H9 (cell line): Measurements from ENCODE around the gene ACAP2. TPM values are rescaled to one million over a fixed set of nuclear protein-coding genes. Genes with fewer than 3 reads are reported as not detected.

Experiments
- DNase-seq: peaks from one replicate; pipeline ENCODE4 v3.0.0-alpha.2; 2017
- H2AFZ ChIP-seq: one replicate; pipeline ENCODE4 v1.6.1; 2013; ENCODE audit warnings: mild to moderate bottlenecking, low read length, control low read depth, moderate library complexity
- H2AK5ac ChIP-seq: 2 replicates; pipeline ENCODE4 v1.6.1; 2013; ENCODE audit warnings: low read length, control low read depth, mixed read lengths; ENCODE audit not compliant: insufficient read length
- H2BK120ac ChIP-seq: one replicate; pipeline ENCODE4 v1.6.1; 2013; ENCODE audit warnings: low read depth, mild to moderate bottlenecking, low read length, control low read depth, inconsistent platforms; ENCODE audit not compliant: poor library complexity, severe bottlenecking
- H2BK12ac ChIP-seq: 2 replicates; pipeline ENCODE4 v1.6.1; 2013; ENCODE audit warnings: low read length, control low read depth, mixed read lengths, low read depth; ENCODE audit not compliant: insufficient read length
- H2BK15ac ChIP-seq: 2 replicates; pipeline ENCODE4 v1.6.1; 2013; ENCODE audit warnings: low read depth, low read length, control low read depth
- H2BK20ac ChIP-seq: one replicate; pipeline ENCODE4 v1.6.1; 2013; ENCODE audit warnings: low read depth, mild to moderate bottlenecking, low read length, control low read depth, inconsistent platforms; ENCODE audit not compliant: poor library complexity, severe bottlenecking
- H2BK5ac ChIP-seq: 2 replicates; pipeline ENCODE4 v1.6.1; 2013; ENCODE audit warnings: low read length, control low read depth, mixed read lengths; ENCODE audit not compliant: insufficient read length
- H3K14ac ChIP-seq: 2 replicates; pipeline ENCODE4 v1.6.1; 2013; ENCODE audit warnings: low read length, control low read depth; ENCODE audit not compliant: insufficient read depth
- H3K18ac ChIP-seq: 2 replicates; pipeline ENCODE4 v1.6.1; 2013; ENCODE audit warnings: low read depth, mild to moderate bottlenecking, mixed read lengths, low read length, control low read depth; ENCODE audit not compliant: insufficient read length
- H3K23ac ChIP-seq: 2 replicates; pipeline ENCODE4 v1.6.1; 2013; ENCODE audit warnings: low read length, control low read depth, mixed read lengths, low read depth; ENCODE audit not compliant: insufficient read length
- H3K23me2 ChIP-seq: 2 replicates; pipeline ENCODE4 v1.6.1; 2013; ENCODE audit warnings: low read depth, mild to moderate bottlenecking, mixed read lengths, low read length, control low read depth; ENCODE audit not compliant: insufficient read length, poor library complexity, severe bottlenecking
- H3K27ac ChIP-seq: 2 replicates; pipeline ENCODE4 v1.5.1; 2013; ENCODE audit warnings: low read length, control low read depth, mixed read lengths, low read depth; ENCODE audit not compliant: insufficient read length
- H3K27me3 ChIP-seq: 2 replicates; pipeline ENCODE4 v1.6.1; 2013; ENCODE audit warnings: low read length, control low read depth, inconsistent platforms; ENCODE audit not compliant: insufficient read depth
- H3K4ac ChIP-seq: 2 replicates; pipeline ENCODE4 v1.6.1; 2013; ENCODE audit warnings: low read depth, mild to moderate bottlenecking, control low read depth, inconsistent platforms, low read length, moderate library complexity
- H3K4me1 ChIP-seq: 2 replicates; pipeline ENCODE4 v1.6.1; 2013; ENCODE audit warnings: low read length, control low read depth, inconsistent platforms; ENCODE audit not compliant: insufficient read depth
- H3K4me2 ChIP-seq: 2 replicates; pipeline ENCODE4 v1.6.1; 2013; ENCODE audit warnings: low read length, control low read depth, mixed read lengths; ENCODE audit not compliant: insufficient read length, insufficient read depth
- H3K56ac ChIP-seq: 2 replicates; pipeline ENCODE4 v1.6.1; 2013; ENCODE audit warnings: low read depth, mild to moderate bottlenecking, mixed read lengths, low read length, control low read depth; ENCODE audit not compliant: insufficient read length
- H3K79me1 ChIP-seq: 2 replicates; pipeline ENCODE4 v1.6.1; 2013; ENCODE audit warnings: low read depth, mild to moderate bottlenecking, moderate library complexity, low read length, control low read depth, inconsistent platforms; ENCODE audit not compliant: insufficient read depth, poor library complexity, severe bottlenecking
- H3K79me2 ChIP-seq: 2 replicates; pipeline ENCODE4 v1.6.1; 2013; ENCODE audit warnings: low read length, control low read depth, inconsistent platforms; ENCODE audit not compliant: insufficient read depth
- H3K9ac ChIP-seq: 2 replicates; pipeline ENCODE4 v1.6.1; 2013; ENCODE audit warnings: low read length, control low read depth, mixed read lengths; ENCODE audit not compliant: insufficient read length; ENCODE audit errors: extremely low read depth
- H3K9me3 ChIP-seq: one replicate; pipeline ENCODE4 v1.6.1; 2013; ENCODE audit warnings: low read depth, low read length, inconsistent platforms; ENCODE audit not compliant: control insufficient read depth
- H3T11ph ChIP-seq: one replicate; pipeline ENCODE4 v1.6.1; 2013; ENCODE audit warnings: mild to moderate bottlenecking, low read length, control low read depth, inconsistent platforms
- H4K20me1 ChIP-seq: one replicate; pipeline ENCODE4 v1.6.1; 2013; ENCODE audit not compliant: control insufficient read depth, insufficient read length, insufficient read depth
- H4K5ac ChIP-seq: 2 replicates; pipeline ENCODE4 v1.6.1; 2013; ENCODE audit warnings: low read depth, mild to moderate bottlenecking, mixed read lengths, low read length, control low read depth; ENCODE audit not compliant: insufficient read length
- H4K8ac ChIP-seq: replicated peaks from 2 replicates; pipeline ENCODE4 v1.6.1; 2013; ENCODE audit warnings: low read length, control low read depth, mixed read lengths, low read depth; ENCODE audit not compliant: insufficient read length
- H4K91ac ChIP-seq: 2 replicates; pipeline ENCODE4 v1.6.1; 2013; ENCODE audit warnings: low read depth, mild to moderate bottlenecking, moderate library complexity, mixed read lengths, low read length, control low read depth; ENCODE audit not compliant: insufficient read length
- H3K27ac Mint-ChIP-seq, 3 experiments: 2 replicates in 2 of 3; 3 replicates in 1 of 3; pipeline ENCODE4 v1.8.0; 2020 to 2021; ENCODE audit warnings: mixed read lengths in 3 of 3, mild to moderate bottlenecking in 1 of 3, moderate library complexity in 1 of 3
- H3K27me3 Mint-ChIP-seq: 2 replicates; pipeline ENCODE4 v1.8.0; 2021; ENCODE audit warnings: low read depth, mild to moderate bottlenecking, moderate library complexity, mixed read lengths
- H3K36me3 Mint-ChIP-seq, 3 experiments: 2 replicates in 2 of 3; 3 replicates in 1 of 3; pipeline ENCODE4 v1.8.0; 2020 to 2021; ENCODE audit warnings: low read depth in 3 of 3, mixed read lengths in 3 of 3; ENCODE audit not compliant: insufficient read depth in 1 of 3
- H3K4me1 Mint-ChIP-seq, 2 experiments: 2 replicates each; pipeline ENCODE4 v1.8.0; 2020; ENCODE audit warnings: mixed read lengths in 2 of 2
- H3K4me3 Mint-ChIP-seq, 2 experiments: 2 replicates in 1 of 2; 3 replicates in 1 of 2; pipeline ENCODE4 v1.8.0; 2020 to 2021; ENCODE audit warnings: mild to moderate bottlenecking in 2 of 2, mixed read lengths in 2 of 2, moderate library complexity in 1 of 2
- H3K9me3 Mint-ChIP-seq, 2 experiments: 2 replicates in 1 of 2; 3 replicates in 1 of 2; pipeline ENCODE4 v1.8.0; 2020; ENCODE audit warnings: mild to moderate bottlenecking in 2 of 2, mixed read lengths in 2 of 2, moderate library complexity in 1 of 2
- WGBS: extraction: QIAGEN DNeasy Blood & Tissue Kit; methylation state at CpG from one replicate; pipeline ENCODE4 v1.1.7; 2013; ENCODE audit warnings: missing lambda C conversion rate, low lambda C conversion rate, mixed read lengths; ENCODE audit not compliant: insufficient read length; ENCODE audit errors: extremely low coverage; 5-methylcytosine and 5-hydroxymethylcytosine counted together
- total RNA-seq: library from RNA; stranded (reverse); gene quantifications from 2 replicates; pipeline ENCODE4 v1.2.1, GENCODE V29; 2021
- TF ChIP-seq, protein P1 (sequence below): fragments of 200-600 bp; sonication (generic); conservative IDR thresholded peaks from 3 replicates; pipeline ENCODE4 v1.8.0; 2021; ENCODE audit warnings: antibody characterized with exemption, mild to moderate bottlenecking

Gene ACAP2
- total RNA-seq, 1 experiment from 2014 or later, result 30.8 TPM

DNA sequence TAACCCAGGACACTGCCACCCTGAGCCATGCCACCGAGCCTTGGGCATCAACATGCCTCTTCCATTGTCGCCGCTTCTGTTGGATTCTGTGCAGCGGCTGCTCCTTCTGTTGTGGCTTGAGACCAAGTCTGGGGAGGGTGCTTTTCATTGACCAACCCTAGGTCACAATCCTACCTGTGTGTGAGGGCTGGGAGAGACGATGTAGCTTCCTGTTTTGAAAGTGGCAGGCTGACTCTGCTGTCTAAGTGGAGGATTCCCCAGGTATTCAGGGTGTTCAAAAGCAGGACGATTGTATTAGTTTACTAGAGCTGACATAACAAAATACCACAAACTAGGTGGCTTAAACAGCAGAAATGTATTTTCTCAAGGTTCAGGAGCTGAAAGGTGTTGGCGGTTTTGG, 13.0 kb upstream of the ACAP2 start:
- WGBS, result no CpG with 5 or more reads among the region's 7 CpGs
- H2BK20ac ChIP-seq, result no peak overlapping the region
- no peak overlapping the region for H3K9ac ChIP-seq
- H3K27me3 ChIP-seq, result peaks cover 2% of the 10 kb centered on the region; the same call in 1 of the 2 replicates
- no peak overlapping the region for H3K56ac ChIP-seq
- H3K36me3 Mint-ChIP-seq, result no peaks in the 10 kb centered on the region
- H3K4ac ChIP-seq, result no peak overlapping the region
- H4K5ac ChIP-seq, result no peak overlapping the region
- no peak overlapping the region for H4K91ac ChIP-seq
- H2BK5ac ChIP-seq, result no peak overlapping the region
- no peaks in the 10 kb centered on the region for H4K20me1 ChIP-seq
- no peak overlapping the region for H2AFZ ChIP-seq
- H3K27ac Mint-ChIP-seq, result no peak overlapping the region
- H2BK15ac ChIP-seq, result no peak overlapping the region
- H3K23ac ChIP-seq, result no peak overlapping the region
- TF ChIP-seq, protein P1, sequence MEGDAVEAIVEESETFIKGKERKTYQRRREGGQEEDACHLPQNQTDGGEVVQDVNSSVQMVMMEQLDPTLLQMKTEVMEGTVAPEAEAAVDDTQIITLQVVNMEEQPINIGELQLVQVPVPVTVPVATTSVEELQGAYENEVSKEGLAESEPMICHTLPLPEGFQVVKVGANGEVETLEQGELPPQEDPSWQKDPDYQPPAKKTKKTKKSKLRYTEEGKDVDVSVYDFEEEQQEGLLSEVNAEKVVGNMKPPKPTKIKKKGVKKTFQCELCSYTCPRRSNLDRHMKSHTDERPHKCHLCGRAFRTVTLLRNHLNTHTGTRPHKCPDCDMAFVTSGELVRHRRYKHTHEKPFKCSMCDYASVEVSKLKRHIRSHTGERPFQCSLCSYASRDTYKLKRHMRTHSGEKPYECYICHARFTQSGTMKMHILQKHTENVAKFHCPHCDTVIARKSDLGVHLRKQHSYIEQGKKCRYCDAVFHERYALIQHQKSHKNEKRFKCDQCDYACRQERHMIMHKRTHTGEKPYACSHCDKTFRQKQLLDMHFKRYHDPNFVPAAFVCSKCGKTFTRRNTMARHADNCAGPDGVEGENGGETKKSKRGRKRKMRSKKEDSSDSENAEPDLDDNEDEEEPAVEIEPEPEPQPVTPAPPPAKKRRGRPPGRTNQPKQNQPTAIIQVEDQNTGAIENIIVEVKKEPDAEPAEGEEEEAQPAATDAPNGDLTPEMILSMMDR, result no peak
- H3K4me1 Mint-ChIP-seq, result peaks cover 9 to 11% of the 10 kb centered on the region in 2 experiments
- H3K27ac ChIP-seq, result no peak overlapping the region
- H3K79me2 ChIP-seq, result no peaks in the 10 kb centered on the region
- H3K14ac ChIP-seq, result no peak overlapping the region
- no peak overlapping the region for H3K18ac ChIP-seq
- H3K4me3 Mint-ChIP-seq, result no peak overlapping the region
- H2BK120ac ChIP-seq, result no peak overlapping the region
- no peaks in the 10 kb centered on the region for H3K4me1 ChIP-seq
- H4K8ac ChIP-seq, result no peak overlapping the region
- H2AK5ac ChIP-seq, result no peak overlapping the region
- H2BK12ac ChIP-seq, result no peak overlapping the region
- no peaks in the 10 kb centered on the region for H3K27me3 Mint-ChIP-seq
- no peaks in the 10 kb centered on the region for H3K23me2 ChIP-seq
- no peak for DNase-seq
- no peaks in the 10 kb centered on the region for H3K79me1 ChIP-seq
- H3K9me3 Mint-ChIP-seq, result peaks cover 0 to 4% of the 10 kb centered on the region in 2 experiments; a peak in 2 of 5 replicates
- no peak overlapping the region for H3T11ph ChIP-seq
- no peak overlapping the region for H3K4me2 ChIP-seq
- H3K9me3 ChIP-seq, result no peaks in the 10 kb centered on the region
